GM19438 (cell line): ENCODE measurements around the gene STIM1.

Source experiments
- ATAC-seq: cut with Tn5 transposase; IDR thresholded peaks from one replicate; pipeline ENCODE4 v1.9.1; 2021; ENCODE audit warnings: low read depth; ENCODE audit not compliant: unreplicated experiment

The STIM1 gene

DNA sequence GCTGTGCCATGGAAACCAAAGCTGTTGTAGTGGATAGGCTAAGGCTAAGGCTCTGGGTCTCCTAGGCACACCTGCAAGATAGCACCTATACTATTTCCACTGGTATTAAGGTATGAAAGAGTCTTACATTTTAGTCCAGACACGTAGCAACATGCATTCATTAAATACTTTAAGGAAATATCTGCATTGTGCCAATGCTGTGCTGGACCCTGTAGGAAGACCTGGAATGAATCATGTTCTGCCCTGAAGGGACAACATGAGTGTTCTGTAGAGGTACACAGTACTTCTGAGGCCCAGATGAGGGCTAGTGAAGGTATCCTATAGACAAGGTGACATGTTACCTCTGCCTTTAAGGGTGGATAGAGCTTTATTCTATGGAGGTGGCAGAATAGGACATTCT lies 204.0 kb downstream of the STIM1 start:
- no peak for ATAC-seq

DNA sequence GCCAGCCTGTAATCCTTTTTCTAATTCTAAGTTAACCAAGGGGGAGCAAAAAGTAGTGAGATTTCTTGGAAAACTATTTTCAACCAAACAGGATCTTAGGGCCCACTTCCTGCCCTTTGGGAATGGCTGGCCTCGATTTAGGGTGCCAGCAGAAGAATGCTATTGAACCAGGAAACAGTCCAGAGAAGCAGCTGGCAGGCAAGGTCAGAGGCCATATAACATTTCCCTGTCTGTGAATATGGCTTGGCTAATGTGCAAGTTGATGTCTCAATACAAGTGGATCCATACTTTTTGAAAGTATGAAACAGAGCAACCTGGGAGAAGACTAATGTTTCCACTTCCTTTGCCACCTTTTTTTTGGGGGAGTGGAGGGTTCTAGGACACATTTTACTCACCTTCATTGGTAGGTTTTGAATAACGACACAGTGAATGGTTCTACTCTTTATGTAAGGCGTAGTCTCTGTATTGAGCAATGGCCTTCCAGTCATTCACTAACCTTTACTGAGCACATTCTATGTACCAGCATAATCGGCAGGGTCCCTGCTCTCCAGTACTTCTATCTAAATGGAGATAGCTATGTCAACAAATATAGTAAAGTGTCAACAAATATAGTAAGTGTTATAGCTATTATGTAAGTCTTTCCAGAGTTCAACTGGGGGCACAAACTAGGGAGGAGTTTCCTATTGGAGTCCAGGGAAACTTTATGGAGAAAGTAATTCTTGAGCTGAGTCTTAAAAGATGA lies 204.9 kb downstream of the STIM1 start:
- no peak for ATAC-seq

DNA sequence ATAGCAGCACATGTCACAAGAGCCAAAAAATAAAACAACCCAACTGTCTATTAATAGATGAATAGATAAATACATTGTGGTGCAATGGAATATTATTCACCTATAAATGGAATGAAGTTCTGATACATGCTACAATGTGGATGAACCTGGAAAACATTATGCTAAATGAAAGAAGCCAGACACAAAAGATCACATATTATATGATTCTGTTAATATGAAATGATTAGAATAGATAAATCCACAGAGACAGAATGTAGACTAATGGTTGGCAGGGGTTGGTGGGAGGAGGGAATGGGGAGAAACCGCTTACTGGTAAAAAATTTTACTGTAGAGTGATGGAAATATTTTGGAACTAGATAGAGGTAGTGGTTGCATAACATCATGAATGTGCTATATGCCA lies 206.2 kb downstream of the STIM1 start:
- no peak for ATAC-seq

GRCh38 chr11:4063348-4063747 lies 207.9 kb downstream of the STIM1 start:
- no peak for ATAC-seq

DNA sequence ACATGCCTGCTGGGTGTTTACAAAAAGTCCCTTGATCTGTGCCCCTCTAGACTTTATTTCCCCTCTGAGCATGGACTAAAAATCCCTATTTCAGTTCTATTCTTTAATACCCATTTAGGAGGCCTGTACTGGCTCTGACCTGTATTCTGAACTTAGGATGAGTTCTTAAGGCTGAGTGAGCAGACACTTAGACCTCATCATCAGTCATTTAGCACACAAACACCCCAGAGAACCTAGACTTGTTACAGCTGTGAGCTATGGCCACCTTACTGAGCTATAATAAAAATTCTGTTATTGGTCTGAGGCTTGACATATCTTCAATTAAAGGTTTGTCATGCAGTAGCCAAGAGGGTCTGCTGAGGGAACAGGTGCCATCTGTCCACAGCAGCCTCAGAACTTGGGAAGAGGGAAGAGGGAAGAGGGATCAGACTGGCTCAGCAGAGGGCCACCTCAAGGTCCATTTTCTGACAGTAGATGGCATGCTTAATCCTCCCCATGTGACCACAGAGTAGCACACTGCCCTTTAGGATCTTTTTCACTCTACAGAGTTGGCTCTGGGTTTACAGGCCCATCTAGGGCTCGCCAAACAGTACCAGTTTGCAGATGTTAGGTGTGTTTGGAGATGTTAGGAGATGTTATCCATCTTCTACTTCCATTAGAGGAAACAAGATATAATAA lies 209.0 kb downstream of the STIM1 start:
- no peak for ATAC-seq

DNA sequence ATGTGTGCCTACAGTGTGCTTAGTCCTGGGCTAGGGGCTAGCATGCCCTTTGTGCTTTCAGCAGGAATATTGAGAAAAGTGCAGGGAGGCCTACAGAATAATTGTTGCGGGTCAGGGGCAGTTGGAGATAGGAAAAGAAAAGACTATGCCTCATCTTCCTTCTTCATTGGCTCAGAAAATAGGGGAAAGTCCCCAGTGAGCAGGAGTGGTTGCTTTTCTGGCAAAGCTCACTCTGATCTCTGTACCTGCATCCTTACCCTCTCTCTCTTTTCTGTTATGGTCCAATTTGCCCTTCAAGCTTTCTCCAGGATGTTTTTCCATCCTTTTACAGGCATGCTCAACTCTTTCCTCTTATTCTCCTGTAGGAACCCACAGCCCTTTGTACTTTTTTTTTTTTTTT lies 209.6 kb downstream of the STIM1 start:
- no peak for ATAC-seq

- ATAC-seq: no peak
These were observed 210.3 kb downstream of the STIM1 start for GRCh38 chr11:4065601-4066377.

DNA sequence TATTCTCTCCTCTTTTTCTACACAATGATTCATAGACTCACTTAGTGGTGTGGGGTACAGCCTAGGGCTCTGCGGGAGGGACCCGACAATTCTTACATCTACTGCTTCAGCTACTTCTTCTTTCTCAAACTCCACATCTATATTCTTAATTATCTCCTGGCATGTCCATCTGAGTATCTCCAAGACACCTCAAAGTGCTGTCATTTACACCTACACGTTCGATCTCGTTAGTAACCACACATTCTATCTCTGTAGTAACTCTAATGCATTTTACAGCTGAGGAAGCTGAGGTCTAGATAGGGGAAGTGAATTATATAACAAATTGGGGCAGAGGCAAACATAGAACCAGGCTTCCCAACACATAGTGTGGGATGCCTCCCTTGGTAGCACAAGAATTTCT lies 211.4 kb downstream of the STIM1 start:
- ATAC-seq: no peak

DNA sequence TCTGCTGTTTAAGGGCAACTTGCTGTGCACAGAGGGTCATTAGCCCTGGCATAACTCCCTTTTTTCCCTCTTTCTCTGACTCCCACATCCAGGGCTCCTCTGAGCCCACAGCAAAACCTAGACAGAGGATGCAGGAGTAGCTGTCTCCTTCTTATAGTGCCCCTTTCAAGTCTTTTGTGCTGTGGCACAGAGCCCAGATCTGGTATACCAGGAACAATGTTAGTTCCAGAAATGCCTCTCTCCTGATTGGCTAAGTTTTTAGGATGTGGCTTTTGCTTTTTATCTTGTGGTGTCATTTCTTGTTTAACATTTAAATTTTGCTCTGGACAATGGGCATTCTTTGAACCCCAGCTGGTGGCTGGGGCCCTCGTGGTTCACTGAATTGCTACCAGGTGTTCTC lies 213.5 kb downstream of the STIM1 start:
- ATAC-seq: no peak

DNA sequence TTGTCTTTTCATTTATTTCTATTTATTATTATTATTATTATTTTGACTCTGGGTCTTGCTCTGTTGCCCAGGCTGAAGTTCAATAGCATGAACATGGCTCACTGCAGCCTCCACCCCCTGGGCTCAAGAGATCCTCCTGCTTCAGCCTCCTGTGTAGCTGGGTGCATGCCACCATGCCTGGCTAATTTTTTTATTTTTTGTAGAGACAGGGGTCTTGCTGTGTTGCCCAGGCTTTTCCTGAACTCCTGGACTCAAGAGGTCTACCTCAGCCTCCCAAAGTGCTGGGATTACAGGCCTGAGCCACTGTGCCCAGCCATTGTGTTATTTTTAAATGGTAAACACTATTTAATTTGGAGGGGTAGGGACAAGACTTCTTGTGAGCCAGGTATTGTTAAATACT lies 215.9 kb downstream of the STIM1 start:
- no peak for ATAC-seq

DNA sequence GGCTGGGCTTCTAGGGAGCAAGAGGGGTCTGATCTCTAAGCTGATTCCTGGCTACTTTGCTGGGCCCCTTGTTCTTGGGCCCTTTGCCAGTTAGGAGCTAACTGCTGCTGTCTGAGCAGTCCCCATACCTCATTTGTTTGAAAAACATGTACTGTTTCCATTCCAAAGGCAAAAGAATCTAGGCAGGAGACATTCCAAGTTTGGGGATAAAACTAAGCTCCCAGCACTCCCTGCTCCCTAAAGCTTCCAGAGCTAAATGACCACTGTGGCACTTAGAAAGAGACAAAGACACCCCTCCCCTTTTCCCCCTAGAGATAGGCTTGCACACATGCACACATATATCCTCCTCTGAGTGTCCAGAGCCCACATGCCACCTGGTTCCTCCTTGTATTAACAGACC lies 216.4 kb downstream of the STIM1 start:
- no peak for ATAC-seq

DNA sequence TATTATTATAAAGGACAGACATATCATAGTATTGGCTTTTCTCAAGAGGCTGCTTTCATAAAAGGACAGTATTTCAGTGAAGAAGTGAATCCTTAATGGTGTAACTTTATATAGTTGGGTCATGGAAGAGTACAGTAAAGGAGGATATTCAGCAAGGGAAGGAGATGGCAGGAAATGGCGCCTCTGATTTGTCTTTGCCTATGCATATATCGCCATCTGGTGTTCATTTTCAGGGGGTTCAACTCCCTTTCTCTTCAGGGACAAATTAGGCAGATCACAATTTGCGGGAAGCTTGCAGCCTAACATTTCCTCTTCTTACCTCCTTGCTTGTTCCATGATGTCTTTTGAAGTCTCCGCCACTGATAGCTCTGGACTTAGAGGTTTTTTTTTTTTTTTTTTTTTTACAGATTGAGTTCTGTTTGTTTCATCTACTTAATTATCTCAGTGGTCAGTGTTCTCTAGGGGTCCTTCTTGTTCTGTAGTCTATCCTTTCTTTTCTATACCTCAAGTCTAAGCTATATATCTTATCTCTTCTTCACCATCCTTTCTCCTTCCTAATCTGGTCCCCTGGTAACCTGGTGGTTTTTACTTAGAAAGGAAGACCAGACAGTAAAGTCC lies 217.3 kb downstream of the STIM1 start:
- ATAC-seq: no peak

DNA sequence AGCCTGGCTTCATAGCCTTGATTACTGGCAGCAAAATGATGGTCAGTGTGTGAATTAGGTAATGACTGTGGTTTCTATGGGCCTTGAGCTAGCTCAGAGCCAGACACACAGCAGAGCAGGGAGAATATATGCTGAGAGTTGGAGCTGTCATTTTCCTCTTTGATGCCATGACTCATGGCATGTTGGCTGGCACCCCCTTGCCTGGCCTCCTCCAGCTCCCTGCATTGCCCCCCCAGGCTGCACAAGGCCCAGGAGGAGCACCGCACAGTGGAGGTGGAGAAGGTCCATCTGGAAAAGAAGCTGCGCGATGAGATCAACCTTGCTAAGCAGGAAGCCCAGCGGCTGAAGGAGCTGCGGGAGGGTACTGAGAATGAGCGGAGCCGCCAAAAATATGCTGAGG lies 218.8 kb downstream of the STIM1 start:
- ATAC-seq: no peak

DNA sequence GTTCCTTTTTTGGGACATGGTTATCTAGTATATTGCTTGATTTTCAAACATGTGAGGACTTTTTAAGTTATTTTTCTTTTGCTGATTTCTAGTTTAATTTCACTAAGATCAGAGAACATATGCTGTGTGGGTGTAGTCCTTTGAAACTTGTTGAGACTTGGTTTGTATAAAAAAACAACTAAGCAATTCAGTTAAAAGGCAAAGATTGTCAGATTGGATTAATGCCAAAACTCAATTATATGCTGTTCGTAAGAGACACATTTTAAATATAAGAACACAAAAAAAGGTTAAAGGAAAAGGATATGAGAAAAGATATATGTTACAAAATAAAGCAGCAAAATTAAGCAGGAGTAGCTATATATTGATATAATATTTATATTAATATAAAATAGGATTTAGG lies 221.3 kb downstream of the STIM1 start:
- no peak for ATAC-seq

DNA sequence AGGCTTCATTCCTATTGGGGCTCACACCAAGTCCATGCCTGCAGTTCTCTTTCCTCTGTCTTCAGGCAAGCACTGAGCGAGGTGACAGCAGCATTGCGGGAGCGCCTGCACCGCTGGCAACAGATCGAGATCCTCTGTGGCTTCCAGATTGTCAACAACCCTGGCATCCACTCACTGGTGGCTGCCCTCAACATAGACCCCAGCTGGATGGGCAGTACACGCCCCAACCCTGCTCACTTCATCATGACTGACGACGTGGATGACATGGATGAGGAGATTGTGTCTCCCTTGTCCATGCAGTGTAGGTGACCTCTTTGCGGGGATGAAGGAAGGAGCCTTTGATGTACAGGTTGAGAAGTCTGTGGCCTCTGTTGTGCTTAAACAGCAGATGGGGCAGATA lies 227.7 kb downstream of the STIM1 start:
- ATAC-seq: no peak

GRCh38 chr11:4084406-4085125 lies 229.1 kb downstream of the STIM1 start:
- ATAC-seq: no peak

GRCh38 chr11:4085575-4085974 lies 230.1 kb downstream of the STIM1 start:
- no peak for ATAC-seq

- ATAC-seq: no peak
These were observed 231.3 kb downstream of the STIM1 start for GRCh38 chr11:4086575-4087353.

- ATAC-seq: no peak
These were observed 232.1 kb downstream of the STIM1 start for GRCh38 chr11:4087551-4087950.

DNA sequence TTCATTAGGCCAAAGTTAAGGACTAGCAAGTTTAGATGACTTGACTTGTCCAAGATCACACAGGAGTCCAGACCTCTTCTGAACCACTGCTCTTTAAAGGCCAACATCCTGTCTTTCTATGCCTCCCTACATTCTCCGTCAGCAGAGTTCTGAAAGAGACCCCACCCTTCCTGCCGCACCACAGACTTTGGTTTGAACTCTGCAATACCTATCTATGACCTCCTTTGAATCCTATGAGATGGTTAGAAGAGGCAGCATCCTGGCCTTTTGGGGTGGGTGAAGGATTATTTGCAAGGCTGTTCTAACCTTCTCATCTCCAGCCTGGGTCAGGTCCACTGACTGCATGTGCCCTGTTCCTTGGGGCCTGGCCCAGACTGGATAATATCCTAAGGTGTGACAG lies 234.8 kb downstream of the STIM1 start:
- ATAC-seq: no peak
